HepG2 (cell line): Measurements from ENCODE around the gene USP9X. TPM values are rescaled to one million over a fixed set of nuclear protein-coding genes. Genes with fewer than 3 reads are reported as not detected.

Source experiments
- ATAC-seq: fragments of 200-7000 bp; cut with Tn5 transposase; 3 replicates; pipeline ENCODE4 v1.9.1; 2020; ENCODE audit warnings: mild to moderate bottlenecking, moderate library complexity
- BruUV-seq: library from RNA; stranded (reverse); fragments of 400-500 nt; replicated peaks from 2 replicates; lab custom pipeline; 2021; lab: Mats Ljungman, UMichigan
- CTCF ChIA-PET: fragments of 300-600 bp; formaldehyde crosslinking; extraction: SDS; loops from one replicate; lab custom pipeline; 2021; ENCODE audit warnings: low total read pairs, inconsistent platforms, low intra/inter-chr PET ratio; lab: Yijun Ruan, JAX
- POLR2A ChIA-PET: fragments of 350-600 bp; sonication (Branson Sonifier 250); formaldehyde crosslinking; loops from one replicate; lab custom pipeline; 2020; ENCODE audit warnings: antibody characterized with exemption, inconsistent platforms; lab: Yijun Ruan, JAX
- DNase-seq: peaks from one replicate; pipeline ENCODE4 v3.0.0-alpha.2; 2015; ENCODE audit warnings: low spot score
- FAIRE-seq: peaks from 3 replicates; lab custom pipeline; 2011; peaks lifted over from hg19 to GRCh38; lab: Jason Lieb, UNC
- H2AFZ ChIP-seq: one replicate; pipeline ENCODE4 v1.6.1; 2011; ENCODE audit warnings: low read length, inconsistent platforms
- H3K27ac ChIP-seq: fragments of 300-600 bp; 3 replicates; pipeline ENCODE4 v1.8.0; 2011; ENCODE audit warnings: mixed run types, mild to moderate bottlenecking, mixed read lengths, low read length, inconsistent platforms; ENCODE audit not compliant: insufficient read depth; ENCODE audit errors: extremely low read length
- H3K27me3 ChIP-seq, 2 experiments: fragments of 200-600 bp in 1 of 2; 2 replicates in 1 of 2; 3 replicates in 1 of 2; pipeline versions ENCODE4 v1.6.0 to v1.8.0; 2011; ENCODE audit warnings: low read length in 2 of 2, mild to moderate bottlenecking in 2 of 2, moderate library complexity in 2 of 2, inconsistent platforms in 1 of 2; ENCODE audit not compliant: insufficient read depth in 2 of 2, control insufficient read depth in 1 of 2
- H3K36me3 ChIP-seq, 2 experiments: fragments of 200-600 bp in 1 of 2; replicated peaks in 1 of 2; 2 replicates in 1 of 2; 3 replicates in 1 of 2; pipeline versions ENCODE4 v1.5.1 to v1.8.0; 2011; ENCODE audit warnings: low read length in 2 of 2, inconsistent platforms in 1 of 2; ENCODE audit not compliant: insufficient read depth in 2 of 2, control insufficient read depth in 1 of 2
- H3K4me1 ChIP-seq: 2 replicates; pipeline ENCODE4 v1.5.1; 2012; ENCODE audit warnings: low read length, inconsistent platforms; ENCODE audit not compliant: insufficient read depth
- H3K4me2 ChIP-seq: 2 replicates; pipeline ENCODE4 v1.6.0; 2011; ENCODE audit warnings: low read depth, low read length, inconsistent platforms
- H3K4me3 ChIP-seq, 3 experiments: fragments of 200-600 bp in 1 of 3; sonication (generic), shearing (Covaris generic) in 1 of 3; replicated peaks in 1 of 3; 2 replicates each; pipeline ENCODE4 v1.5.1; 2011 to 2016; ENCODE audit warnings: low read length in 3 of 3, inconsistent platforms in 2 of 3, low read depth in 2 of 3, mild to moderate bottlenecking in 2 of 3, control low read depth in 1 of 3, mixed read lengths in 1 of 3; ENCODE audit not compliant: insufficient read depth in 1 of 3
- H3K79me2 ChIP-seq: one replicate; pipeline ENCODE4 v1.6.1; 2011; ENCODE audit warnings: low read length, inconsistent platforms; ENCODE audit not compliant: insufficient read depth
- H3K9ac ChIP-seq: 2 replicates; pipeline ENCODE4 v1.6.0; 2011; ENCODE audit warnings: mild to moderate bottlenecking, low read depth, low read length, inconsistent platforms; ENCODE audit not compliant: insufficient read depth
- H3K9me3 ChIP-seq: 2 replicates; pipeline ENCODE4 v1.5.1; 2012; ENCODE audit warnings: mild to moderate bottlenecking, low read length
- H4K20me1 ChIP-seq: 2 replicates; pipeline ENCODE4 v1.6.0; 2011; ENCODE audit warnings: inconsistent platforms, mild to moderate bottlenecking, low read length, moderate library complexity; ENCODE audit not compliant: insufficient read depth
- CEBPB ChIP-seq: IDR thresholded peaks from 2 replicates; pipeline ENCODE4 v1.6.1; 2011; ENCODE audit warnings: low read depth, low read length, improper control_type of control experiment, borderline replicate concordance
- ELF4 ChIP-seq: sonication (generic); formaldehyde crosslinking; IDR thresholded peaks from 2 replicates; pipeline ENCODE4 v1.5.0; 2020; ENCODE audit warnings: missing genetic modification reagents, mild to moderate bottlenecking, moderate library complexity, borderline replicate concordance
- ETV6 ChIP-seq: sonication (generic); formaldehyde crosslinking; conservative IDR thresholded peaks from 2 replicates; pipeline ENCODE4 v1.4.0; 2020; ENCODE audit warnings: missing genetic modification reagents
- HCFC1 ChIP-seq: fragments of 150-350 bp; IDR thresholded peaks from 2 replicates; pipeline ENCODE4 v1.6.1; 2014; ENCODE audit warnings: low read depth, low read length
- KLF15 ChIP-seq: sonication (generic); formaldehyde crosslinking; IDR thresholded peaks from 2 replicates; pipeline ENCODE4 v1.8.1; 2023; ENCODE audit warnings: borderline replicate concordance, mild to moderate bottlenecking, inconsistent platforms, missing genetic modification reagents, mixed read lengths
- NR2F2 ChIP-seq: IDR thresholded peaks from 2 replicates; pipeline ENCODE4 v1.6.1; 2012; ENCODE audit warnings: low read depth, inconsistent platforms, borderline replicate concordance
- RBM39 ChIP-seq: fragments of 200-400 bp; formaldehyde crosslinking; IDR thresholded peaks from one replicate; pipeline ENCODE4 v1.6.1; 2018; ENCODE audit warnings: antibody characterized with exemption, mild to moderate bottlenecking, low read depth, low read length; ENCODE audit not compliant: poor library complexity, severe bottlenecking
- RFXANK ChIP-seq: IDR thresholded peaks from 2 replicates; pipeline ENCODE4 v1.6.1; 2016
- SP140L ChIP-seq: sonication (generic); formaldehyde crosslinking; IDR thresholded peaks from 2 replicates; pipeline ENCODE4 v1.4.0; 2020; ENCODE audit warnings: missing genetic modification reagents, borderline replicate concordance
- TEAD3 ChIP-seq: optimal IDR thresholded peaks from 2 replicates; pipeline ENCODE3; 2016; ENCODE audit warnings: borderline replicate concordance
- ZC3H4 ChIP-seq: sonication (generic); formaldehyde crosslinking; IDR thresholded peaks from 2 replicates; pipeline ENCODE4 v1.4.0; 2020; ENCODE audit warnings: missing genetic modification reagents, borderline replicate concordance
- ZNF207 ChIP-seq: fragments of 450-650 bp; IDR thresholded peaks from 2 replicates; pipeline ENCODE4 v1.6.1; 2016; ENCODE audit warnings: antibody characterized with exemption, borderline replicate concordance
- ZNF432 ChIP-seq: sonication (generic); formaldehyde crosslinking; IDR thresholded peaks from 2 replicates; pipeline ENCODE4 v1.5.0; 2020; ENCODE audit warnings: missing genetic modification reagents, mild to moderate bottlenecking, borderline replicate concordance
- WGBS: methylation state at CpG from one replicate; pipeline ENCODE4 v1.1.6; 2017; ENCODE audit warnings: low lambda C conversion rate; 5-methylcytosine and 5-hydroxymethylcytosine counted together
- in situ Hi-C: cut with HindIII; loops from 2 replicates; pipeline ENCODE4 v1.10.0; 2017; ENCODE audit warnings: low pct_unique_long_range_greater_than_20kb; ENCODE audit not compliant: extremely low pct_ligation_motif_present
- intact Hi-C: fragments of 100-400 bp; cut with micrococcal nuclease; formaldehyde crosslinking; loops from one replicate; pipeline ENCODE4 v1.10.0; 2022; ENCODE audit not compliant: unreplicated experiment
- polyA plus RNA-seq, 8 experiments: library from polyadenylated mRNA; depleted of rRNA in 3 of 8; stranded (reverse) in 7 of 8; unstranded in 1 of 8; fragments of >200 nt; fragmentation: Illumina TruSeq in 4 of 8; extraction: Trizol in 4 of 8; gene quantifications; 2 replicates each; pipeline versions ENCODE4 v1.2.1 to v1.2.3, GENCODE V29; 2011 to 2016; ENCODE audit warnings: low read depth in 4 of 8, missing spikeins in 1 of 8, mixed read lengths in 1 of 8; ENCODE audit not compliant: insufficient read depth in 1 of 8
- total RNA-seq, 5 experiments: library from RNA; depleted of rRNA; stranded (reverse); fragments of >200 nt; fragmentation: Illumina TruSeq; extraction: Trizol; gene quantifications; 2 replicates each; pipeline ENCODE4 v1.2.3, GENCODE V29; 2016; ENCODE audit warnings: low read depth in 1 of 5
- TF ChIP-seq, protein P1 (sequence below): sonication (generic); formaldehyde crosslinking; IDR thresholded peaks from 2 replicates; pipeline ENCODE4 v1.5.0; 2020; ENCODE audit warnings: mild to moderate bottlenecking, low read depth, missing genetic modification reagents, borderline replicate concordance
- TF ChIP-seq, protein P2 (sequence below), 2 experiments: fragments of 450-650 bp in 1 of 2; sonication (generic) in 1 of 2; formaldehyde crosslinking; IDR thresholded peaks; 2 replicates each; pipeline versions ENCODE4 v1.5.0 to v1.8.0; 2020 to 2022; ENCODE audit warnings: mild to moderate bottlenecking in 1 of 2, missing genetic modification reagents in 1 of 2

USP9X gene
- total and polyA plus RNA-seq, 2 of the 13 experiments (the other 11 are each of a cell fraction or from before 2014, with no cell fraction given): 22.2 to 40.5 TPM

DNA sequence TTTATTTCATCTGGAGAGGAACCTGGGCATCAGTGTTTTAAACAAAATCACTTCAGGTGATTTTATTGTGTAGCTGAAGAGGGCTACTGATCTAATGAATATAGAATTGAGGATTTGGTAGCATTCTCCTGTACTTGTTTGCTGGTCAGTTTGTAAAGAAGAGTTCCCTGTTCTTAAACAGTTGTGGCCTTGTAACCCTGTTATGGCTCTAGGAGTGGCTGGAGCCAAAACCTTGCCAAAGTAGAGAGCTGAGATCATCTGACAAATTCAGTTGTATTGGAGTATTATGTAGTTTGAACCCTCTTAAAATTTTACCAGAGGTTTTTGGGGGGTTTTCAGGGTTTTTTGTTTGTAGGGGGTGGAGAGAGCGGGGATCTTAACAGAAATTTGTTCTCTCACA lies 36.5 kb downstream of the USP9X start:
- Histone ChIP-seq H3K27ac (no peak overlapping the region), H2AFZ (no peak overlapping the region), H3K4me3 (no peak overlapping the region), H3K9ac (no peak overlapping the region), H3K9me3 (no peaks in the 10 kb centered on the region), H3K27me3 (no peaks in the 10 kb centered on the region), H3K36me3 (no peaks in the 10 kb centered on the region), H4K20me1 (peaks cover 42% of the 10 kb centered on the region), H3K4me2 (no peak overlapping the region), H3K79me2 (peaks cover 65% of the 10 kb centered on the region), H3K4me1 (peaks cover 9% of the 10 kb centered on the region; the same call in 1 of the 2 replicates)
- in situ Hi-C loops (no loop called here), intact Hi-C loops (no loop called here)
- TF ChIP-seq ELF4 (CRISPR knock-in tag) (no peak), RFXANK (CRISPR knock-in tag) (no peak)
- TF ChIP-seq, protein P1, sequence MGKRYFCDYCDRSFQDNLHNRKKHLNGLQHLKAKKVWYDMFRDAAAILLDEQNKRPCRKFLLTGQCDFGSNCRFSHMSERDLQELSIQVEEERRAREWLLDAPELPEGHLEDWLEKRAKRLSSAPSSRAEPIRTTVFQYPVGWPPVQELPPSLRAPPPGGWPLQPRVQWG (CRISPR knock-in tag): no peak
- BruUV-seq: no TSS peak
- ATAC-seq (no peak), FAIRE-seq (no peak), DNase-seq (no peak)
- CTCF ChIA-PET: no interaction called here
- POLR2A ChIA-PET: no interaction called here
- 100% methylated on average over 1 of the region's 1 CpG for WGBS

DNA sequence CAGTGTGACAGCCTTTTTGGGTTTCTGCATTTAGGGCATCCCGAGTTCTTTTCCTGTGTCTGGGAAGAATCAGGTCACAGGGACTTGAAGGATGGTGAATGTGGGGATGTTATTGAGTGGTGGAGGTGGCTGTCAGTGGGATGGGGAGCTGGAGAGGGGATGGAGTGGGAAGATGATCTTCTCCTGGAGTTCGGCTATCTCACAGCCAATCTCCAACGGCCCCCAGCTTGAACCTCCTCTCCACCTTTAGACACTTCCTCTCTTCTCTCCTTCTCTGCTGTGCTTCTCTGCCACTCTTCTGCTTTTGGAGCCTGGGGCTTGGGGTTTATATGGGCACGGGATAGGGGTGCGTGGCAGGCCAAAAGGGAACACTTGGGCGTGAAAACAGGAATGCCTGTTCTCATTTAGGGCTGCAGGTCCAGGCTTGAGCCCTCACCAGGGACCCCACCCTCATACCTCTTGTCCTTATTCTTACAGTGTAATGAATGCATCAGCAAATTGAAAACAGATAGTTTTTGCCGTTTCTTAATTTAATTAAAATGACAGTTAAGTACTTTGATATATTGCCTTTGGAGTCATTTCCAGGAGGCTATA lies 37.5 kb downstream of the USP9X start:
- Histone ChIP-seq H3K27ac (no peak overlapping the region), H3K36me3 (no peaks in the 10 kb centered on the region), H3K27me3 (no peaks in the 10 kb centered on the region), H3K79me2 (peaks cover 64% of the 10 kb centered on the region), H3K4me1 (peaks cover 9% of the 10 kb centered on the region; the same call in 1 of the 2 replicates), H3K4me3 (no peak overlapping the region), H4K20me1 (peaks cover 37% of the 10 kb centered on the region), H2AFZ (no peak overlapping the region), H3K9me3 (no peaks in the 10 kb centered on the region), H3K4me2 (no peak overlapping the region), H3K9ac (no peak overlapping the region)
- in situ Hi-C loops (no loop called here), intact Hi-C loops (no loop called here)
- CTCF ChIA-PET: no interaction called here
- no TSS peak for BruUV-seq
- DNase-seq (no peak), FAIRE-seq (no peak), ATAC-seq (no peak)
- TF ChIP-seq CEBPB: no peak
- no peak for TF ChIP-seq ZNF432 (CRISPR knock-in tag)
- TF ChIP-seq ZC3H4 (CRISPR knock-in tag): no peak
- TF ChIP-seq, protein P2, sequence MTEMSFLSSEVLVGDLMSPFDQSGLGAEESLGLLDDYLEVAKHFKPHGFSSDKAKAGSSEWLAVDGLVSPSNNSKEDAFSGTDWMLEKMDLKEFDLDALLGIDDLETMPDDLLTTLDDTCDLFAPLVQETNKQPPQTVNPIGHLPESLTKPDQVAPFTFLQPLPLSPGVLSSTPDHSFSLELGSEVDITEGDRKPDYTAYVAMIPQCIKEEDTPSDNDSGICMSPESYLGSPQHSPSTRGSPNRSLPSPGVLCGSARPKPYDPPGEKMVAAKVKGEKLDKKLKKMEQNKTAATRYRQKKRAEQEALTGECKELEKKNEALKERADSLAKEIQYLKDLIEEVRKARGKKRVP (CRISPR knock-in tag; IDR thresholded peaks at IDR 0.05): no peak
- no peak for TF ChIP-seq SP140L (CRISPR knock-in tag)
- no peak for TF ChIP-seq HCFC1
- TF ChIP-seq RBM39: no peak
- no peak for TF ChIP-seq NR2F2
- TF ChIP-seq ETV6 (CRISPR knock-in tag): no peak
- TF ChIP-seq KLF15 (CRISPR knock-in tag): no peak
- no peak for TF ChIP-seq ZNF207
- TF ChIP-seq TEAD3 (CRISPR knock-in tag): no peak
- POLR2A ChIA-PET: no interaction called here
- WGBS: 95% methylated on average over 7 of the region's 7 CpGs
